ENCODE measurements around the gene MAK.
A peak's percentile ranks its signal among the peaks of the same experiment; 100 is the strongest.
"Not testable (repeated sequence)": the region's sequence is repeated elsewhere in the genome, so short reads cannot be mapped to it uniquely, and the experiment has no call there.

The MAK gene

DNA sequence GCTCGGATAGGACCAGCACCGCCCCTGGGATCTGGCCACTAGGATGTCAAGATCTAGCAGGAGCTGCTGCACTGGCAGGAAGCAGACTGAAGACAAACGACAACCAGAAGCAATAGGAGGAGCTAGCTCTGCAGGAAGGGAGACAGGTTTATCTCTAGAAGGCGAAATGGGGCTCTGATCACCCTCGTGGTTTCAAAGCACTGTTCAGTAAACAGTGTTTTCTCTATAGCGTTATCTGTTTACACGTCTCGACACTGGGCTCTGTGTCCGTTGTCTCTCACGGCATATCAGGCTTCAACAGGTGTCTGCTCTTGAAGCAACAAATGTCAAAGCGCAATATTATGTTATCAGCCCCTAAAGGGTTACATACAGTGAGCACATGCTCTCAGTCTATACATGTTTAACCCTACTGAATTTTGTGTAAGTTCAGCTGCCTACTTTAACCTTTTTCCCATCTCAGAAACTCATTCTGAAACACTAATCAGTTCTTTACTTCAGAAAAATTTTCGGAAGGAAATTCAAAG is 66.9 kb downstream of the MAK start:
- DNase-seq, result no peak

DNA sequence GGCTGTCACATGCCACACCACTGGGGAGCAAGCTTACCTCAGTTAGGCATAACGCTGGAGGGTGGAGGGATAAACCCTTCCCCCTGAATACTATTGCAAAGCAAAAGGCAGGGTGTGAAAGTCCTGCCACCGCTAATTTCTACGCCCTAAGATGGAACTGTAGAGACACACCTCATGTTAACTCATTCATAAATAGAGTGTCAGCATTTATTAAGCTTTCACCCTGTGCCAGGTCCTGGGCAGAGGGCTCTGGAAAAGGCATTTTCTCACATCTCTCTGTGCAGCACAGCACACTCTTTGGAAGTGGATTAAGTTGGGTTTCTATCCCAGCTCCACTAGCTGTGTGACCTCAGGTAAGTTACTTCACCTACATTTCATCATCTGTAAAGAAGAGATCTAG is 68.9 kb downstream of the MAK start:
- no peak for DNase-seq

DNA sequence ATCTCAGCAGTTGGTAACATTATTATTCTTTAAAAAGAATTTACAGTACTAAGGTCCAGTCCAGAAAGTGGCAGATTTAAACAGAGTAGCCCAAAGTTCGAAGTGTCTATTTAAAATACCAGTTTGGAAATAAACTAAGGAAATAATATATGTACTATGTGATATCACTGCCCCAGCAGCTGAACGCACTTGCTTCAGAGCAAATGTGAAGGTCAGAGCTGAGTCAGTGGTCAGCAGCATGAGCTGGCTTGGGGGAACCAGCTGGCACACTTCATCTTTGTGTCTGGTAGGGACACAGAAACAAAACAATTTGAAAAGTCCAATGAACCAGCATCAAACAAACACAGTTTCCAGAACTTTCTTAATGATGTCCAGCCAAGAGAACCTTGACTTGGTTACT is 75.3 kb downstream of the MAK start:
- no peak for DNase-seq

DNA sequence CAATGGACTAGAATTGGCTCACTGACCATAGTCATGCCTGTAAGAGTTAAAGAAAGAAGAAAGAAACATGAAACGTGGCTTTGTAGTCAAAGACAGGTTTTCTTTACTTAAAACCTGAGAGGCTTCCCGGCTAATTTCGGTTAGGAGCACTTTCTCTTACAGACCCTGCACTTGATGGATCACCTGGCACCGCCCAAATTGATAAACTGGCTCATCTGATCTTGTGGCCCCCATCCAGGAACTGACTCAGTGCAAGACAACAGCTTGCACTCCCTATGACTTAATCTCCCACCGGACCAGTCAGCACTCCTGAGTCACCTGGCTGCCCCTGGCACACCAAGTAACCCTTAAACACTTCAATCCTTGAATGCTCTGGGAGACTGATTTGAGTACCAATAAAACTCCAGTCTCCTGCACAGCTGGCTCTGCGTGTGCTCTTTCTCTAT is 78.4 kb downstream of the MAK start:
- DNase-seq, result peak; percentile 28

DNA sequence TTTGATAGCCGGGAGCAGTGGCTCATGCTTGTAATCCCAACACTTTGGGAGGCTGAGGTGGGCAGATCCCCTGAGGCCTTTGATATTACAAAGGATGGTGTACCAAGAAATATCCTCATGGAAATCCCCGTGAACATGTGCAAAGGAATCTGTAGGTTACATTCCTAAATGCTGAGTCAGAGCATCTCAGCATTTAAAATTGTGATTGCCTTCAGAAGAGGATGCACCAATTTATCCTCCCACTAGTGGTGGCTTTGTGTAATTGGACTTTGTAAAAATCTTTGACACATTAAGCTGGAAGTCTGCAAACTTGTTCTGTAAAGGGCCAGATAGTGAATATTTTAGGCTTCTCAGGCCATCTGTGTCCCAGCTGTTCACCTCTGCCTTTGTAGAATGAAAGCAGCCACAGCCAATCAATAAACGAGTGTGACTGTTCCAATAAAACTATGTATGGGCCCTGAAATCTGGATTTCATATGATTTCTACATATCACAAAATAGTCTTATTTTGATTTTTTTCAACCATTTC is 79.0 kb downstream of the MAK start:
- DNase-seq, result peak; percentile 87

DNA sequence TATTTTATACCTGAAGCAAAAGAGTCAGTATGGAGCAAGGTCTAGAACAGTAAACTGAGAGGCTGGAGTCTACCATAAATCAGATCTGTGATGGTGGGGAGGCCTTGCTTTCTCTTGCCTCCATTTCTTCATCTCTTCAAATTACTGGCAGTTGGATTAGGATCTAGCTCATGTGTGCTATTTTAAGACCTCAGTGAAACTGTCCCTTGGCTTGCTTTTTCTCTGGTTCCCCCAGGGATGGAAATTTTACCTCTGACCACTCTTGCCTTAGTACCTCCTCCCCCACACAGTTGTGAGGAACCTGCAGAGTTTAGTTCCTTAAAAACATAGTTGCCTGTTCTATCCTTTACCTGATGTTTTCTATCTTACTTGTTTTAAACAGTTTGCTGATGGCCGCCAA is 82.3 kb downstream of the MAK start:
- DNase-seq, result no peak

DNA sequence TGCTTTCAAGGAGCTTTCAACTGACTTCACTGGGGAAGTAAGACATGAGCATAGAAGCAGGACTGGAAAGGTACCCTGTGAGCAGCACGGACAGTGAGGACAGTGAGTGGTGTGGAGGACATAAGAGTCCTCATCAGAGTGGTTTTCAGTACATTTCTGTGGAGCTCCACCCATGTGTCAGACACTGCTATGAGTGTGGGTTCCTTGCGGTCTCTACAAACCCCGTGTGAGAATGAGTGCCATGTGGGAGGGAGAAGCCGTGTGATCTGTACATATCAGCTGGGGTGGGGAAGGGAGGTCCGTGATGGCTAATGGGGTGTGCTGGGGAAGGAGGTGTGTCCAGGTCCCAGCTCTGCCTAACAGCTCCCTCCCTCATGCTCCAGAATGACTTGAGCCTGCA is 86.6 kb downstream of the MAK start:
- not testable (repeated sequence) for DNase-seq

DNA sequence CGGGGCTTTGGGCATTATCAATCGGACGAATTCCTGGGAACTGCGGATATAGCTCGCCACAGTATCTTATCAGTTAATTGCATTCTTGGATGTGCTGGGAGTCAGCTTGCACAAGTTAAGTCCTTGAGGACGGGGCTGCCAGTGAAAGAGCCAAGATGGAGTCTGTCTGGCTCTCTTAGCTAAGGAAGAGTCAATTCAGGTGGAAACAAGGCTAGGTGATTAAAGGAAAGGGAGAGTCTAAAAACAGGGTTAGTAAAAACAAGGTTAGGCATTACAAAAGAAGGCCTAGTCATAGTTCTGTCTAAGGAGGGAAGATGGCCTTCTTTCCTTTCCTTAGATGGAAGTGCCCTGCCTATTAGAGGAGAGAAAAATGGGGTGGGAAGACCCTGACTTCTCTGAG is 87.8 kb downstream of the MAK start:
- not testable (repeated sequence) for DNase-seq

DNA sequence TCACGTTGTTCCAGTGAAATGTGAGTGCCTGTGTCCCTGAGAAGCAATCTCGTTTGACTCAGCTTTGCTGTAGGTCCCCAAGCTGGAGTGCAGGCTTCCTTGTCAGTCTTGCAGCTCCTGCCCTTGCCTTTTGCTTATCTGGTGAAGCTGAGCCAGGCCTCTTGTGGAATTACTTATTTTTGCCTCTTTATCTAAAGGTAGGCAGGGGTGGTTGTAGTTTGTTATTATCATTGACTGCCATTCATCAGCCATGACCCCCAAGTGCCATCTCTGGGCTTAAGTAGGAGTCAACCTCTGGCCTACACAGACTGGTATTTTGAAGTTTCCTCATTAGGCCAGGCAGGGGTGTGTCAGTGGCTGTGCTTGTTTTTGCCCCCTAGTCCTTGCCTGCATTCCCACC is 88.6 kb downstream of the MAK start:
- no peak for DNase-seq

DNA sequence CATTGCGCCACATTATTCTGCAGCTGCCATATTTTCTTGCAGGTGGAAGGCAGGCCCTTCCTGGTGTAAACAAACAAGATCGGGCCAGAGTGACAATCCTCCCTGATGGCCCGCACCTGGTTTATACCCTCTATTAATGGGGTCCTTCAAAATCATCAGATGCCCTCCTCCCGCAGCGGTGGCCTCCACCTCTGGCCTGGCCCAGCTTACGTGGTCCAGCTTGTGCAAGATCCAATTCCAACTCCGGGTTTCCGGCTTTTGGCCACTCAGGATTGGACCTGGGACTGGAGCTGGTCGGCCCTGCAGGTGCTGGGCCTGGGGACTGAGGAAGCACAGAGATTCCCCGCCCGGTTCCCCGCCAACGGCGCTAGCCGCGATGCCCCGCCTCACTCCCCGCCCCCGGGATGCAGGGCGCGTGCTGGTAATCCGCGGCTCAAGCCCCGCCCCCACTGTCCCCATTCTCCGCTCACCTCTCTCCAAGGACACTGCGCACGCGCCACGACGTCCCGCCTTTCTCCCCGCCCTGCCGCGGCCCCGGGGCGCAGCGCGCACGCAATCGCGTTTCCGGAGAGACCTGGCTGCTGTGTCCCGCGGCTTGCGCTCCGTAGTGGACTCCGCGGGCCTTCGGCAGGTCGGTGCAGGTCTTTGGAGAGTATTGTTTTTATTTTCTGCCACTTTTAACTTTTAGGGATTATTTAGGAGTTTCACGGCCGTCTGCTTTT is 90.9 kb downstream of the MAK start, which contains the start of gene TMEM14B:
Gene TMEM14B, plus strand, starts transcription at position 555 of the 722 bp plus-strand sequence. CDS start 1,441 bp downstream, outside the sequence.
- DNase-seq, result peak; percentile 94

DNA sequence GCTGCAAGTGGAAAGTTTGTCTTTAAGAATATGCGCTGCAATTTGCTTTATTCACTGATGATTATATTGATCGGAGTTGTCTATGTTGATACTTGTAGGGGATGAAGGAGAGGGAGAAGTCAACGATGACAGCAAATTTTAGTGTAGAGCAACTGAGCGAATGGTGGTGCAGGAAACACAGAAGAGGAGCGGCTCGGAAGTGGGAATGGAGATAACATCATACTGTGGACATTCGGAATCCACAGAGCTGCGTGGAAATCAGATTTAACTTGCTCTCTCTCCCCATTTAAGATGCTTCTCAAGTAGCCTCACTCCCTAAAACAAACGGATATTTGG is 91.5 kb downstream of the MAK start:
- DNase-seq, result no peak

DNA sequence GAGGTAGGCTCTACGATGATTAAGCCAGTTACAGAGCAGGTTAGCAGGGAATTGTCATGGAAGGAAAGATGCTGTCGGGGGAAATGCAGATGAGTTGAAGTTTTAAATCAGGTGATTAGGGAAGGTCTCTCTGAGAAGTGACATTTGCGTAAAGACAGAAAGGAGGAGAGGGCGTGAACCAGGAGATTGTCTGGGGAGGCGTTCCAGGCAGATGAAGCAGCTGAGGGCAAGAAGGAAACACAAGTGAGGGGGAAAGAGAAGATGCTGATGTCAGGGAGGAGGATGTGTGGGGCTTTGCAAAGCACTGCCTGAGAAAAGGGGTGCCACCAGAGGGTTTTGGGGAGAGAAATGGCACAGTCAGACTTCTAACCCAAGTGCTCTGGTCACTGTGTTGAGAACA is 93.2 kb downstream of the MAK start:
- DNase-seq, result no peak

DNA sequence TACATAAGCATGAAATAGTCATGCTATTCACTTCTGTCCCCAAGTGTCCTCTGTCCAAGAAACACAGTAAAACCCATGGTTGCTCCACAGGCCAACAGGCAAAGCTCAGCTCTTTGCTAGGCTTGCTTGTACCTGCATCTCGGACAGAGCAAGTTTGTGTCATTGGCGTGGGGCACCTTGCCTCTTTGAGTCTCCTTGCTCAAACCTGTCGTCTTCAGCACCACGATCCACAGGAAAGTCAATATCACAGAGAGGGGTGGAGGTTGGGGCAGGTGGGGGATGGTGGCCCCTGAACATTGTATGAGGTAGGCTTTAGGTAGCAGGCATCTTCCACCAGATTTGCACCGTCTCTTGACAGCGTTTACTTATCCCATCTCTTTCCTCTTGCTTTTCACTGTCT is 94.8 kb downstream of the MAK start:
- no peak for DNase-seq

DNA sequence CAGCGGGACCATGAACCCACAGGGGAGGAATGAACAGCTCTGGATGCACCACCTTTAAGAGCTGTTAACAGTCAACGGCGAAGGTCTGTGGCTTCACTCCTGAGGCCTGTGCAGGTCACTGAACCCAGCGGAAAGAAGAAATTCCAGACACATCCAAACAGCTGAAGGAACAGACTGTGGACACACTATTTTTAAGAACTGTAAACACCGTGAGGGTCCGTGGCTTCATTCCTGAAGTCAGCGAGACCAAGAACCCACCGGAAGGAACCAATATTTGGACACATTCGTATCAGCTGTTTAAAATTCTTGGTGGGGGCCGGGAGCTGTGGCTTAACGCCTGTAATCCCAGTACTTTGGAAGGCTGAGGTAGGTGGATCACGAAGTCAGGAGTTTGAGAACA is 96.1 kb downstream of the MAK start:
- DNase-seq, result no peak

DNA sequence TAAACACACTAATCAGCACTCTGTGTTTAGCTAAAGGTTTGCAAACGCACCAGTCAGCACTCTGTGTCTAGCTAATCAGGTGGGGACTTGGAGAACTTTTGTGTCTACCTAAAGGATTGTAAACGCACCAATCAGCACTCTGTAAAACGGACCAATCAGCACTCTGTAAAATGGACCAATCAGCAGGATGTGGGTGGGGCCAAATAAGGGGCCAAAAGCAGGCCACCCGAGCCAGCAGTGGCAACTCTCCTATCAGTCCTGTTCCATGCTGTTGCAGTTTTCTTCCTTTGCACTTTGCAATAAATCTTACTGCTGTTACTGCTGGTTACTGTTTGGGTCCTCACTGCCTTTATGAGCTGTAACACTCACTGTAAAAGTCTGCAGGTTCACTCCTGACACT is 96.7 kb downstream of the MAK start:
- DNase-seq, result not testable (repeated sequence)

DNA sequence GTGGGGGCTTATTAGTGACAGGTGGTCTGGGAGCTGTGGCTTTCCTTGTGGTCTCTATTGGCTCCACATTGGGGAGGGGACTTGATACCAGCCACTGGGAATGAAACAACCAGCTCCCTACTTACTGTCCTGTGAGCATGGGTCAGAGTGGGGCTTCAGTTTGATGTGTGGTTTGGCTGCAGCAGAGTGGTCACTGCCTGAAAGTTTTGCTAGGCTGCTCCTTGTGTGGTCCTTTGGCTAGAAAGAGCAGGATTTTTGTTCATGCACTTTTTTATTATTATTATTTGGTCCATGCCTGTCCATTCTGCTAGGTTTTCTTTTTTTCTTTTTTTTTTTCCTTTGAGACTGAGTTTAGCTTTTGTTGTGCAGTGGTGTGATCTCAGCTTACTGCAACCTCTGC is 98.3 kb downstream of the MAK start:
- no peak for DNase-seq

DNA sequence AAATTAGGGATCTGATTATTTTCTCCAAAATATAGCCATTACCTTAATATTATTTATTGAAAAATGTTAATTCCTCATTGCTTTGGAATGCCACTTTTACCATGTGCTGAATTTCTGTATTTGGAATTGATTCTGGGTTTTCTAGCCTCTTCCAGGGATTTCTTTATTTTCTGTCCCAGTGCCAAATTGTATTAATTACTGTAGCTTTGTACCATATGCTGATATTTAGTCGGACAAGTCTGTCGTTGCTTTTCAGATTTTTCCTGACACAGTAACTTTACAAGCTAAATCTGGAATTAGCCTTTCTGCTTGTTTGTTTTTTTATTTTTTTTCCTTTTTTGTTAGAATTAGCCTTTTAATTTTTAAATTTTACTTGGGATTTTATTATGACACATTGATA is 101.6 kb downstream of the MAK start:
- DNase-seq, result no peak

DNA sequence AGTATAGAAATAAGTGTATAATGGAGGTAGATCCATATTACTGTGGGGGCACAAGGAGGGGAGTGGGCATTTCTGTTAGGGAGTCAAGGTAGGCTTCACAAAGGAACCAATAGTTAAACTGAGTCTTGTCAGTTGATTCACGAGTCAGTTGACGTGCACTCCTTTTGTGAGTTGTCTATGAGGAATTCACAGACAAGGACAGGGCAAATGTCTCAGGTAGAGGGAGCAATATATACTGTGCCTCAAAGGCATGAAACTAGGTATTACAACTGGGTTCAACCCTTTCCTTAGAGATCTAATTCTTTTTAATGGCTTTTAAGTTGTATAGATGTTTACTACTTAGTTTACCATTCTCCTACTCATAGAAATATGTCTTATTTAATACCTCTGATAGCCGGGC is 104.5 kb downstream of the MAK start:
- no peak for DNase-seq

DNA sequence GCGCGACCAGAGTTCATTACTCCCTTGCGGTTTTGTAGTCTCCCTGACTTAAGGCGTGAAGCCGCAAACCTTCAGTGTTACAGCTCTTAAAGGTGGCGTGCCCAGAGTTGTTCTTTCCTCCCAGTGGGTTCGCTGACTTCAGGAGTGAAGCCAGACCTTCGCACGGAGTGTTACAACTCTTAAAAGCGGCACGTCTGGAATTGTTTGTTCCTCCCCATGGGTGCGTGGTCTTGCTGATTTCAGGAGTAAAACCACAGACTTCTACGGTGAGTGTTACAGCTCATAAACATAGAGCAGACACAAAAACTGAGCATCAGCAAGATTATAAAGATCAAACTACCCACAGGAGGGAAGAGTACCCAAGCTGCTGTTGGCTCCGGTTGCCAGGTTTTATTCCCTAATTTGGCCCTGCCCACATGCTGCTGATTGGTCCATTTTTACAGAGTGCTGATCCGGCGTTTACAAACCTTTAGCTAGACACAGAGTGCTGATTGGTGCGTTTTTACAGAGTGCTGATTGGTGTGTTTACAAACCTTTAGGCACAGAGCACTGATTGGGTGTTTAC is 105.1 kb downstream of the MAK start:
- DNase-seq, result peak; percentile 38

DNA sequence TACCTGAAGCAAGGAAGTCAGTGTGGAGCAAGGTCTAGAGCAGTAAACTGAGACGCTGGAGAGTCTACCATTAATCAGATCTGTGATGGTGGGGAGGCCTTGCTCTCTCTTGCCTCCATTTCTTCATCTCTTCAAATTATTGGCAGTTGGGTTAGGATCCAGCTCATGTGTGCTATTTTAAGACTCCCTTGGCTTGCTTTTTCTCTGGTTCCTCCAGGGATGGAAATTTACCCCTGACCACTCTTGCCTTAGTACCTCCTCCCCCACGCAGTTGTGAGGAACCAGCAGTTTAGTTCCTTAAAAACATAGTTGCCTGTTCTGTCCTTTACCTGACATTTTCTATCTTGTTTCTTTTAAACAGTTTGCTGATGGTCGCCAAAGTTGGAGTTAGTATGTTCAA is 108.1 kb downstream of the MAK start:
- no peak for DNase-seq

DNA sequence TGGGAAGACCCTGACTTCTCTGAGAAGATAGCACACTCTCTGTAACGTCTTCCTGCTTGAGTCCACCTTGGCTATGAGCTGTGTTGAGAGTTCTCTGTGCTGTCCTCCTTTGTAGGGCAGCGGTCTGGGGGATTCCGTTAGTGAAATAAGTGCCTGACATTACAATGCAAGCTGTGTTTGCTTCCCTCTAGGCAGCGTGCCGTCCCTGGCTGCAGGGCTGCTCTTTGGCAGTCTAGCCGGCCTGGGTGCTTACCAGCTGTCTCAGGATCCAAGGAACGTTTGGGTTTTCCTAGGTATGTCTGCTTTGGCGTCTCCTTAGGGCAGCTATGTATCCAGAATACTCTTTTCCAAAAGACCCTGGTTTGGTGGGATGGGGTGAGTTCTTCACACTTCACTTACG is 112.6 kb downstream of the MAK start:
- DNase-seq, result no peak

DNA sequence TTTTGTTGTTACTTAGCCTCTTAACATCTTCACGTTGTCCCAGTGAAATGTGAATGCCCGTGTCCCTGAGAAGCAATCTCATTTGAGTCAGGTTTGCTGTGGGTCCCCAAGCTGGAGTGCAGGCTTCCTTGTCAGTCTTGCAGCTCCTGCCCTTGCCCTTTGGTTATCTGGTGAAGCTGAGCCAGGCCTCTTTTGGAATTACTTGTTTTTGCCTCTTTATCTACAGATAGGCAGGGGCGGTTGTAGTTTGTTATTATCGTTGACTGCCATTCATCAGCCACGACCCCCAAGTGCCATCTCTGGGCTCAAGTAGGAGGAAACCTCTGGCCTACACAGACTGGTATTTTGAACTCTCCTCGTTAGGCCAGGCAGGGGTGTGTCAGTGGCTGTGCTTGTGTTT is 113.3 kb downstream of the MAK start:
- no peak for DNase-seq

DNA sequence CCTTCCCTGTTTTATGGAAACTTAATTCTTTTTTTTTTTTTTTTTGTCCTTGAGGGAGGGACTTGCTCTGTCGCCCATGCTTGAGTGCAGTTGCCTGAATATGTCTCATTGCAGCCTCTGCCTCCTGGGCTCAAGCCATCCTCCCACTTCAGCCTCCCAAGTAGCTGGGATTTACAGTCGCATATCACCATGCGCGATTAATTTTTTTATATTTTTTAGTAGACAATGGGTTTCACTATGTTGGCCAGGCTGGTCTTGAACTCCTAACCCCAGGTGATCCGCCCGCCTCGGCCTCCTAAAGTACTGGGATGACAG is 114.8 kb downstream of the MAK start:
- peak; percentile 26 for DNase-seq

DNA sequence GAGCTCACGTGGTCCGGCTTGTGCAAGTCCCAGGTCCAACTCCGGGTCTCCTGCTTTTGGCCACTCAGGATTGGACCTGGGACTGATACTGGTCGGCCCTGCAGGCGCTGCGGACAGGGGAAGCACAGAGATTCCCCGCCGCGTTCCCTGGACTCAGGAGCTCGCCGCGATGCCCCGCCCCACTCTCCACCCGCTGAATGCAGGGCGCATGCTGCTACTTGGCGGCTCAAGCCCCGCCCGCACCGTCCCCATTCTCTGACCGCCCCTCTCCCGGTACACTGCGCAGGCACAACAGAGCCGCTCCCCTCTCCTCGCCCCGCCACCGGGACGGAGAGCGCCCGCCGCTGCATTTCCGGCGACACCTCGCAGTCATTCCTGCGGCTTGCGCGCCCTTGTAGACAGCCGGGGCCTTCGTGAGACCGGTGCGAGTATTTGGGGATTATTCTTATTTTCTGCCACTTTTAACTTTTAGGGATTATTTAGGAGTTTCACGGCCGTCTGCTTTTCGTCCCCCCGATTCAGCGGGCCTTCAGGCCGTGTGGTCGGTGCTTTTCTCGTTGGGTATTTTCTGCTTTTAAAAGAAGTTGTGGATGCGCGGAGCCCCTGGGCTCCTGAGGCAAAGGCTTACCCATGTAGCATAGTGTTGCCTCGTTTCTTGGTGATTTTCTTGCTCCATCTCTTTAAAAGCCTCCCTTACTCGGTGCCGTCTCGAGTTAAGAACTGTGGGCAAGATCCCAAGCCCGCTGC is 115.3 kb downstream of the MAK start, which contains the start of gene TMEM14C:
Gene TMEM14C, plus strand, starts transcription at position 251 of the 747 bp plus-strand sequence. CDS start 1,544 bp downstream, outside the sequence.
- DNase-seq, result peak; percentile 97
